GM12878 (cell line): ENCODE results near the gene ZNF469. TPM values are rescaled to one million over a fixed set of nuclear protein-coding genes. Genes with fewer than 3 reads are reported as not detected.

Source experiments
- ATAC-seq: fragments of 200-7000 bp; cut with Tn5 transposase; 3 replicates; pipeline ENCODE4 v1.9.1; 2020; ENCODE audit warnings: mild to moderate bottlenecking, moderate library complexity
- BruUV-seq: library from RNA; stranded (reverse); fragments of 400-500 nt; replicated peaks from 2 replicates; lab custom pipeline; 2021; lab: Mats Ljungman, UMichigan
- CTCF ChIA-PET: fragments of 300-600 bp; sonication (Branson Sonifier 250); formaldehyde crosslinking; extraction: SDS; loops from one replicate; lab custom pipeline; 2021; ENCODE audit warnings: inconsistent platforms; lab: Yijun Ruan, JAX
- POLR2A ChIA-PET: fragments of 350-600 bp; formaldehyde crosslinking; extraction: SDS; loops from one replicate; lab custom pipeline; 2021; ENCODE audit warnings: inconsistent platforms; lab: Charles Lee
- RAD21 ChIA-PET: fragments of 300-600 bp; sonication (Branson Sonifier 250); formaldehyde crosslinking; loops from one replicate; lab custom pipeline; 2023; ENCODE audit warnings: antibody characterized with exemption; ENCODE audit not compliant: unreplicated experiment; lab: Charles Lee
- SMC1A ChIA-PET: fragments of 300-600 bp; sonication (Branson Sonifier 250); formaldehyde crosslinking; loops from one replicate; lab custom pipeline; 2023; ENCODE audit not compliant: unreplicated experiment, uncharacterized antibody; lab: Charles Lee
- DNase-seq: peaks from one replicate; pipeline ENCODE4 v3.0.0-alpha.2; 2011; ENCODE audit warnings: low read depth, low spot score
- FAIRE-seq: peaks from 3 replicates; lab custom pipeline; 2011; peaks lifted over from hg19 to GRCh38; lab: Jason Lieb, UNC
- H2AFZ ChIP-seq: 2 replicates; pipeline ENCODE4 v1.6.0; 2011; ENCODE audit warnings: low read depth, low read length, control low read depth; ENCODE audit not compliant: control insufficient read depth
- H3K27ac ChIP-seq: 2 replicates; pipeline ENCODE4 v1.5.1; 2011; ENCODE audit warnings: control low read depth; ENCODE audit not compliant: control insufficient read depth, insufficient read depth
- H3K27me3 ChIP-seq, 2 experiments: replicated peaks in 1 of 2; 2 replicates each; pipeline versions ENCODE4 v1.6.0 to v1.6.1; 2011; ENCODE audit warnings: low read length in 1 of 2; ENCODE audit not compliant: control insufficient read depth in 2 of 2, insufficient read depth in 2 of 2
- H3K36me3 ChIP-seq, 2 experiments: 2 replicates each; pipeline ENCODE4 v1.5.1; 2011; ENCODE audit warnings: low read length in 1 of 2; ENCODE audit not compliant: control insufficient read depth in 2 of 2, insufficient read depth in 2 of 2
- H3K4me1 ChIP-seq: 2 replicates; pipeline ENCODE4 v1.6.1; 2011; ENCODE audit warnings: mild to moderate bottlenecking, low read length, moderate library complexity, mixed read lengths; ENCODE audit not compliant: control insufficient read depth, insufficient read depth
- H3K4me2 ChIP-seq: 2 replicates; pipeline ENCODE4 v1.6.0; 2011; ENCODE audit warnings: control low read depth; ENCODE audit not compliant: control insufficient read depth, insufficient read depth
- H3K4me3 ChIP-seq: fragments of 200-600 bp; sonication (generic); 2 replicates; pipeline ENCODE4 v1.5.1; 2016
- H3K79me2 ChIP-seq: 2 replicates; pipeline ENCODE4 v1.6.0; 2011; ENCODE audit warnings: low read length; ENCODE audit not compliant: control insufficient read depth, insufficient read depth
- H3K9ac ChIP-seq: 2 replicates; pipeline ENCODE4 v1.8.0; 2011; ENCODE audit warnings: low read length, control low read depth, mixed read lengths; ENCODE audit not compliant: control insufficient read depth, insufficient read depth
- H3K9me3 ChIP-seq: replicated peaks from 3 replicates; pipeline ENCODE4 v1.5.1; 2011; ENCODE audit warnings: mild to moderate bottlenecking, low read length; ENCODE audit not compliant: control insufficient read depth, insufficient read depth
- H4K20me1 ChIP-seq: 2 replicates; pipeline ENCODE4 v1.6.0; 2011; ENCODE audit not compliant: control insufficient read depth, insufficient read depth
- BCLAF1 ChIP-seq: fragments of 450-650 bp; IDR thresholded peaks from 2 replicates; pipeline ENCODE4 v1.6.1; 2017; ENCODE audit warnings: antibody characterized with exemption, mild to moderate bottlenecking, moderate library complexity
- MYB ChIP-seq: fragments of 150-350 bp; IDR thresholded peaks from 2 replicates; pipeline ENCODE4 v1.6.1; 2014; ENCODE audit warnings: mild to moderate bottlenecking, low read depth, low read length, borderline replicate concordance
- PAX5 ChIP-seq: IDR thresholded peaks from 2 replicates; pipeline ENCODE4 v1.6.1; 2011; ENCODE audit warnings: low read depth, low read length, borderline replicate concordance
- POU2F2 ChIP-seq: IDR thresholded peaks from 3 replicates; pipeline ENCODE4 v1.6.1; 2011; ENCODE audit warnings: low read depth, mild to moderate bottlenecking, low read length, borderline replicate concordance
- RELA ChIP-seq: fragments of 450-650 bp; IDR thresholded peaks from 2 replicates; pipeline ENCODE4 v1.8.0; 2014; ENCODE audit warnings: borderline replicate concordance; ENCODE audit not compliant: partially characterized antibody
- TARDBP ChIP-seq: IDR thresholded peaks from 2 replicates; pipeline ENCODE4 v1.6.1; 2016; ENCODE audit warnings: borderline replicate concordance
- ZNF24 ChIP-seq: fragments of 450-650 bp; IDR thresholded peaks from 2 replicates; pipeline ENCODE4 v1.6.1; 2017; ENCODE audit warnings: antibody characterized with exemption, mild to moderate bottlenecking
- ZSCAN29 ChIP-seq: fragments of 450-650 bp; IDR thresholded peaks from 2 replicates; pipeline ENCODE4 v1.6.1; 2017; ENCODE audit warnings: mild to moderate bottlenecking, moderate library complexity
- WGBS: methylation state at CpG from one replicate; pipeline ENCODE4 v1.1.6; 2016; ENCODE audit warnings: low lambda C conversion rate; ENCODE audit not compliant: insufficient replicate concordance, insufficient coverage; ENCODE audit errors: missing lambda C conversion rate; 5-methylcytosine and 5-hydroxymethylcytosine counted together
- in situ Hi-C: fragments of 300-500 bp; cut with MboI; formaldehyde crosslinking; loops from 9 replicates; pipeline ENCODE4 v1.14.3; 2018; ENCODE audit warnings: mixed read lengths
- intact Hi-C: fragments of 100-400 bp; cut with micrococcal nuclease; formaldehyde crosslinking; loops from one replicate; pipeline ENCODE4 v1.14.2; 2022; ENCODE audit not compliant: unreplicated experiment
- polyA plus RNA-seq, 11 experiments: library from polyadenylated mRNA; depleted of rRNA in 4 of 11; unstranded in 6 of 11; stranded (reverse) in 5 of 11; fragments of >200 nt; fragmentation: Nextera tagmentation in 4 of 11; fragmentation: Illumina TruSeq in 1 of 11; extraction: Ambion mirVana in 4 of 11; extraction: Trizol in 1 of 11; gene quantifications; 1 replicate in 1 of 11; 2 replicates in 10 of 11; pipeline versions ENCODE4 v1.2.1 to v1.2.3, GENCODE V29; 2011 to 2016; ENCODE audit warnings: inconsistent platforms in 2 of 11, missing spikeins in 2 of 11, low read depth in 1 of 11
- total RNA-seq, 4 experiments: library from RNA; depleted of rRNA in 3 of 4; stranded (reverse); fragments of >200 nt in 3 of 4; fragmentation: Illumina TruSeq in 1 of 4; extraction: Trizol in 1 of 4; gene quantifications; 2 replicates each; pipeline versions ENCODE4 v1.2.1 to v1.2.3, GENCODE V29; 2013 to 2021
- TF ChIP-seq, protein P1 (sequence below): fragments of 450-650 bp; IDR thresholded peaks from 2 replicates; pipeline ENCODE4 v1.6.1; 2016; ENCODE audit warnings: mild to moderate bottlenecking

ZNF469 gene
- total and polyA plus RNA-seq, 10 of the 15 experiments (the other 5 are each of a cell fraction or from before 2014, with no cell fraction given) = 0.01 to 0.21 (median 0.04) TPM; not detected in 3

- H3K27me3 ChIP-seq = no peaks in the 10 kb centered on the region
- intact Hi-C loops = no loop called here
- H3K27ac ChIP-seq = no peak overlapping the region
- no peak overlapping the region for H3K4me3 ChIP-seq
- H3K36me3 ChIP-seq = no peaks in the 10 kb centered on the region
- no peak for TF ChIP-seq ZNF24
- TF ChIP-seq MYB = no peak
- BruUV-seq = no TSS peak
- H3K9ac ChIP-seq = no peak overlapping the region
- ChIA-PET RAD21 (no interaction called here), SMC1A (interaction anchor here (0.6 kb wide), 1 partner anchor 403 kb away, joined by 3 read pairs; no protein-coding TSS in a partner anchor), POLR2A (interaction anchor here (0.6 kb wide), 1 partner anchor 420 kb away, joined by 4 read pairs; no protein-coding TSS in a partner anchor), CTCF (no interaction called here)
- no peak overlapping the region for H3K4me2 ChIP-seq
- 64% methylated on average over 32 of the region's 32 CpGs for WGBS
- DNase-seq = no peak
- in situ Hi-C loops = no loop called here
- H4K20me1 ChIP-seq = no peaks in the 10 kb centered on the region
- H3K4me1 ChIP-seq = no peaks in the 10 kb centered on the region; the same call in 1 of the 2 replicates
- H3K9me3 ChIP-seq = no peaks in the 10 kb centered on the region; the same call in 2 of the 3 replicates
- no peak overlapping the region for H2AFZ ChIP-seq
- no peak for ATAC-seq
- FAIRE-seq = no peak
- no peaks in the 10 kb centered on the region for H3K79me2 ChIP-seq
Measured at GRCh38 chr16:88345721-88346560, 36.8 kb upstream of the ZNF469 start.

DNA sequence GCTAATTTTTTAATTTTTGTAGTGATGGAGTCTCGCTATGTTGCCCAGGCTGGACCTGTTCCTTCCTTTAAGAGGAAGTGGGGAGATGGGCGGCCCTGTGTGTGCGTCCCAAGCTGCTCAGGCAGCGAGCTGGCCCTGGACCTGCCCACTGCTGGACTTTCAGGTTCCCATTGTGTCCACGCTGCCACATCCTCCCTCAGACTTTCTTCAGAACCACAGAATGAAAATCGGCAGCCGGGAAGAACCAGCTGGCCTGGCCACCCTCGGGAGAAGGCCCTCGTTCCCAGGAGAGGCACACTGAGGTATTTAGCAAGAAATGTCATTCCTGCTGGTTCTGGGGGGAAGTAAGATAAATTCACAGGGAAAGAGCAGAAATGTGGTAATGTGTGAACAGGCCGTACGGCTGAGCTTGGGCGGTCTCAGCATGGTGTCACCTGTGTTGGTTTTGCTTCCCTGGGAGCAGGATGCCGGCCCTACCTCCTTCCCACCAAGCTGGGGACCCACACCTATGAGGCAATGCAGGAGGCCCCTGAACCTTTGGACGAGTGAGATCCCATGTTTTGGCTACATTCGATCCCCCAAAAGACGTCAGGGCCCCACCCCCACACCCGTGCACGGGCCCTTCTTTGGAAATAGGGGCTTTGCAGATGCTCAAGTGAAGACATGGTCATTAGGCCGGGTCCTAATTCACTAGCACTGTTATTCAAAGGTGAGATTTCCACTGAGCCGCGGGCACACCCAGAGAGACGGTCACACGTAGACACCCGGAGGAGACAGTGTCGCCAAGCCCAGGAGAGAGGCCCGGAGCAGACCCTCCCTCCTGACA is 35.9 kb upstream of the ZNF469 start:
- no peak for FAIRE-seq
- 48% methylated on average over 20 of the region's 26 CpGs for WGBS
- in situ Hi-C loops = no loop called here
- no peak for DNase-seq
- H4K20me1 ChIP-seq = no peaks in the 10 kb centered on the region
- H3K4me1 ChIP-seq = no peaks in the 10 kb centered on the region; the same call in 1 of the 2 replicates
- intact Hi-C loops = no loop called here
- H3K79me2 ChIP-seq = no peaks in the 10 kb centered on the region
- no TSS peak for BruUV-seq
- no peak overlapping the region for H3K4me3 ChIP-seq
- ChIA-PET CTCF (no interaction called here), POLR2A (interaction anchor here (0.6 kb wide), 1 partner anchor 421 kb away, joined by 4 read pairs; no protein-coding TSS in a partner anchor), SMC1A (no interaction called here), RAD21 (no interaction called here)
- no peaks in the 10 kb centered on the region; the same call in 2 of the 3 replicates for H3K9me3 ChIP-seq
- no peak for ATAC-seq
- no peak overlapping the region for H3K27ac ChIP-seq
- no peak overlapping the region for H2AFZ ChIP-seq
- no peaks in the 10 kb centered on the region for H3K27me3 ChIP-seq
- H3K4me2 ChIP-seq = no peak overlapping the region
- H3K9ac ChIP-seq = no peak overlapping the region
- H3K36me3 ChIP-seq = no peaks in the 10 kb centered on the region
- TF ChIP-seq BCLAF1 (no peak), POU2F2 (no peak), RELA (no peak), PAX5 (no peak), TARDBP (no peak), ZSCAN29 (no peak)
- TF ChIP-seq, protein P1, sequence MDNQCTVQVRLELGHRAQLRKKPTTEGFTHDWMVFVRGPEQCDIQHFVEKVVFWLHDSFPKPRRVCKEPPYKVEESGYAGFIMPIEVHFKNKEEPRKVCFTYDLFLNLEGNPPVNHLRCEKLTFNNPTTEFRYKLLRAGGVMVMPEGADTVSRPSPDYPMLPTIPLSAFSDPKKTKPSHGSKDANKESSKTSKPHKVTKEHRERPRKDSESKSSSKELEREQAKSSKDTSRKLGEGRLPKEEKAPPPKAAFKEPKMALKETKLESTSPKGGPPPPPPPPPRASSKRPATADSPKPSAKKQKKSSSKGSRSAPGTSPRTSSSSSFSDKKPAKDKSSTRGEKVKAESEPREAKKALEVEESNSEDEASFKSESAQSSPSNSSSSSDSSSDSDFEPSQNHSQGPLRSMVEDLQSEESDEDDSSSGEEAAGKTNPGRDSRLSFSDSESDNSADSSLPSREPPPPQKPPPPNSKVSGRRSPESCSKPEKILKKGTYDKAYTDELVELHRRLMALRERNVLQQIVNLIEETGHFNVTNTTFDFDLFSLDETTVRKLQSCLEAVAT = no peak
